Mesenchymal stem cell (in vitro differentiated cells and primary cell): Measurements from ENCODE around the gene CYP3A4.
"Not testable (repeated sequence)": the region's sequence is repeated elsewhere in the genome, so short reads cannot be mapped to it uniquely, and the experiment has no call there.

ENCODE experiments used
- DNase-seq: peaks from one replicate; pipeline ENCODE4 v3.0.0-alpha.2; 2013
- H2AFZ ChIP-seq: one replicate; pipeline ENCODE4 v1.6.1; 2013; ENCODE audit warnings: low read depth, mild to moderate bottlenecking, control low read depth, inconsistent platforms, low read length, moderate library complexity
- H2AK5ac ChIP-seq: 2 replicates; pipeline ENCODE4 v1.6.1; 2013; ENCODE audit warnings: low read length, moderate library complexity, mild to moderate bottlenecking, inconsistent platforms; ENCODE audit not compliant: severe bottlenecking
- H2BK120ac ChIP-seq: one replicate; pipeline ENCODE4 v1.6.1; 2013; ENCODE audit warnings: low read depth, mild to moderate bottlenecking, inconsistent platforms, low read length, moderate library complexity
- H2BK12ac ChIP-seq, 2 experiments: one replicate each; pipeline ENCODE4 v1.6.1; 2013; ENCODE audit warnings: inconsistent platforms in 2 of 2, low read length in 2 of 2, mild to moderate bottlenecking in 2 of 2, moderate library complexity in 2 of 2, control low read depth in 1 of 2
- H2BK15ac ChIP-seq: one replicate; pipeline ENCODE4 v1.6.1; 2013; ENCODE audit warnings: mild to moderate bottlenecking, low read depth, inconsistent platforms; ENCODE audit not compliant: poor library complexity, severe bottlenecking
- H2BK5ac ChIP-seq: 2 replicates; pipeline ENCODE4 v1.6.1; 2013; ENCODE audit warnings: low read depth, mild to moderate bottlenecking, low read length, control low read depth, inconsistent platforms; ENCODE audit not compliant: poor library complexity, severe bottlenecking
- H3K14ac ChIP-seq, 2 experiments: one replicate each; pipeline ENCODE4 v1.6.1; 2013; ENCODE audit warnings: inconsistent platforms in 2 of 2, low read length in 2 of 2, control low read depth in 1 of 2, mild to moderate bottlenecking in 1 of 2, moderate library complexity in 1 of 2
- H3K18ac ChIP-seq, 2 experiments: one replicate each; pipeline ENCODE4 v1.6.1; 2013; ENCODE audit warnings: inconsistent platforms in 2 of 2, low read length in 2 of 2, control low read depth in 1 of 2, low read depth in 1 of 2, mild to moderate bottlenecking in 1 of 2
- H3K23ac ChIP-seq, 2 experiments: one replicate each; pipeline ENCODE4 v1.6.1; 2013; ENCODE audit warnings: inconsistent platforms in 2 of 2, low read length in 2 of 2, mild to moderate bottlenecking in 2 of 2, moderate library complexity in 2 of 2, control low read depth in 1 of 2
- H3K27ac ChIP-seq: 2 replicates; pipeline ENCODE4 v1.5.1; 2013; ENCODE audit warnings: mild to moderate bottlenecking, moderate library complexity, low read length, control low read depth, inconsistent platforms; ENCODE audit not compliant: poor library complexity, severe bottlenecking
- H3K27me3 ChIP-seq, 2 experiments: 2 replicates each; pipeline versions ENCODE4 v1.6.1 to v1.7.0; 2013; ENCODE audit warnings: low read length in 2 of 2, mild to moderate bottlenecking in 2 of 2, moderate library complexity in 2 of 2, control low read depth in 1 of 2, inconsistent platforms in 1 of 2; ENCODE audit not compliant: control insufficient read depth in 1 of 2, insufficient read depth in 1 of 2
- H3K36me3 ChIP-seq, 2 experiments: 2 replicates each; pipeline versions ENCODE4 v1.6.1 to v1.7.0; 2013; ENCODE audit warnings: low read length in 2 of 2, control low read depth in 1 of 2, inconsistent platforms in 1 of 2, low read depth in 1 of 2, mild to moderate bottlenecking in 1 of 2; ENCODE audit not compliant: insufficient read depth in 2 of 2, control insufficient read depth in 1 of 2
- H3K4ac ChIP-seq, 2 experiments: one replicate each; pipeline ENCODE4 v1.6.1; 2013; ENCODE audit warnings: inconsistent platforms in 2 of 2, low read length in 2 of 2, mild to moderate bottlenecking in 2 of 2, moderate library complexity in 2 of 2, control low read depth in 1 of 2, low read depth in 1 of 2
- H3K4me1 ChIP-seq: 2 replicates; pipeline ENCODE4 v1.6.1; 2013; ENCODE audit warnings: low read depth, low read length, control low read depth; ENCODE audit not compliant: control insufficient read depth, insufficient read depth
- H3K4me2 ChIP-seq: 2 replicates; pipeline ENCODE4 v1.6.1; 2013; ENCODE audit warnings: low read length, mild to moderate bottlenecking, inconsistent platforms; ENCODE audit not compliant: poor library complexity, severe bottlenecking
- H3K4me3 ChIP-seq, 2 experiments: 2 replicates each; pipeline versions ENCODE4 v1.5.1 to v1.7.0; 2013; ENCODE audit warnings: low read length in 2 of 2, mild to moderate bottlenecking in 2 of 2, control low read depth in 1 of 2, low read depth in 1 of 2; ENCODE audit not compliant: insufficient read depth in 1 of 2
- H3K79me1 ChIP-seq: replicated peaks from 2 replicates; pipeline ENCODE4 v1.6.1; 2013; ENCODE audit warnings: mild to moderate bottlenecking, control low read depth, low read length, inconsistent platforms; ENCODE audit not compliant: poor library complexity, severe bottlenecking
- H3K9ac ChIP-seq: 2 replicates; pipeline ENCODE4 v1.7.0; 2013; ENCODE audit warnings: mild to moderate bottlenecking, low read length, moderate library complexity
- H3K9me3 ChIP-seq: 2 replicates; pipeline ENCODE4 v1.7.0; 2013; ENCODE audit warnings: mild to moderate bottlenecking, low read length; ENCODE audit not compliant: control insufficient read depth
- H4K8ac ChIP-seq: one replicate; pipeline ENCODE4 v1.6.1; 2013; ENCODE audit warnings: inconsistent platforms, mild to moderate bottlenecking, low read length, moderate library complexity
- H4K91ac ChIP-seq: one replicate; pipeline ENCODE4 v1.6.1; 2013; ENCODE audit warnings: mild to moderate bottlenecking, low read length, inconsistent platforms
- WGBS: methylation state at CpG from one replicate; pipeline ENCODE4 v1.1.7; 2013; ENCODE audit warnings: mixed read lengths; 5-methylcytosine and 5-hydroxymethylcytosine counted together

The CYP3A4 gene

DNA sequence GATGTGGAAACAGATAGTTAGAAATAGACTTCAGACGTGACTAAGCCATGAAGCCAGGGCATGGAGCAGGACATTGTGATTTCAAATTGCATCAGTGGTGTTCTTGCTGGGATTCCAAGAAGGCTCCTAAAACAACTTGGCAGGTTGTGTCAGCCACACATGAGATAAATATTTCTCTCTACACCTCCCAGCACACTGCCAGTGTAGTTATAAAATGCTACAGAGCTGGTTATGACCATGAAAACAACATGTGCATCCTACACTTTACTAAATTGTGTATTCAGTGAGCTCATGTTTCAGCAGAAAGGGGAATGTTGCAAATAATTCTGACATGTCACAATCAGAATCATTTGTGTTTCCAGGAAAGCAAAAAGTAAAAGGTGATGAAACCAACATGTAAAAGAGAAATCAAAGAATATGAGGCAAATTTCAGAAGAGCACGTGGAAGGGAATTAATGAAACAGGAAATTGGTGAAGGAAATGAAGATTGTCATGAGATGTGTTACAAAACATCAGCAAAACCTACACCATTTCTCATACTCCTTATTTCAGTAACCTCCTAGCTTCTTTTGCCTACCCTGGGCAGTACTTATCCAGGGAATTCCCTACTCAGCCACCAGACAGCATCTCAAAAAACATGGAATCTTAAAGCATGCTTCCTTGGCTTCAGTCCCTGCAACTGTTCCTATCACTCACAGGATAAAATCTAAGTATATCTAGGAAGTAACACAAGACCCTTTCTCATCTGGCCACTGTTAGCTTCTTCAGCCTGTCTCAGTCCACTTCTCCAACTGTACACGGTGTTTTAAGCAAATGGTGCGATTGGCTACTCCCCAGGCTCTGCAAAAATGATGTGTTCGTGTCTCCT, 43.2 kb downstream of the CYP3A4 start:
- H3K23ac ChIP-seq, result no peak overlapping the region
- no peak overlapping the region for H4K91ac ChIP-seq
- no peak overlapping the region for H2BK15ac ChIP-seq
- no peaks in the 10 kb centered on the region for H3K79me1 ChIP-seq
- peak overlapping the region; percentile 5 for H3K9ac ChIP-seq
- no peak overlapping the region for H3K18ac ChIP-seq
- no peak overlapping the region for H2AFZ ChIP-seq
- peak; percentile 33 for DNase-seq
- H2AK5ac ChIP-seq, result no peak overlapping the region
- WGBS, result 78% methylated on average over 5 of the region's 5 CpGs
- no peaks in the 10 kb centered on the region for H3K36me3 ChIP-seq
- H3K14ac ChIP-seq, result no peak overlapping the region
- H4K8ac ChIP-seq, result no peak overlapping the region
- no peak overlapping the region for H2BK120ac ChIP-seq
- H3K27ac ChIP-seq, result no peak overlapping the region
- H3K4me2 ChIP-seq, result no peak overlapping the region
- no peak overlapping the region for H3K4ac ChIP-seq
- no peaks in the 10 kb centered on the region for H3K27me3 ChIP-seq
- no peak overlapping the region for H2BK12ac ChIP-seq
- no peak overlapping the region for H2BK5ac ChIP-seq
- H3K4me1 ChIP-seq, result no peaks in the 10 kb centered on the region
- H3K9me3 ChIP-seq, result no peaks in the 10 kb centered on the region
- H3K4me3 ChIP-seq, result no peak overlapping the region

DNA sequence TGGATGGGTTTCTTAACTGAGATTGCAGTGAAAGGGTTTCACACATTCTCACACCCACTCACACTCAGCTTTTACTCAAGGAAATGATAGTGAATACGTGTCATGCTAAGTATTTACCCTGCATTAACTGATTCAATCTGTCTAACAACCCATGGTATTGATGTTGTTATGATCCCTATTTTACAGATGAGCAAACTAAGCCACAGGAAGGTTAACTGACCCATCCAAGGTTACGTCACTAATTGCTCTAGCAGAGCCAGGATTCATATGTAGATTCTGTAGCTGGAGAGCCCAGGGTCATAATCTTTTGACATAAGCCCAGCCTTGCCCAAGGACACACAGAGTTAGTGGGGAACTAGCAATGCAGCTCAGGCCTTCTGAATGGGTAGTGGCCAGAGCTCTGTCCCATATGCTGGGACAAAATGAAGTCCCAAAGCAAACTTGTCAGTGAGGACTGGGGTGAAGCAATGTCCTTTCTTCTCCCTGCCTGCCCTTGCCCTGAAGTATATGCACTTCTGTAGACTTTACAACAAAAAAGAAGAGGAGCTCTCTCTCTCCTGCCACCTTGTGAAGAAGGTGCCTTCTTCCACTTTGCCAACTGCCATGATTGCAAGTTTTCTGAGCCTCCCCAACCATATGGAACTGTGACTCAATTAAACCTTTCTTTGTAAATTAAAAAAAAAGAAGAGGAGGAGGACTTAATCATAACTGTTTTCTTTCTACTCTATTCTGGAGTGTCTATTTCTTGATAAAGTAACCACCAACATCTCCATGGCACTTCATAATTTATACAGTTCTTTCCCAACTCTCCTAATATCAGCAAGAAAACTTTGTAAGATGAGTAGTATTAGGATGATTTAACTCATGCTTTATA, 44.0 kb downstream of the CYP3A4 start:
- Histone ChIP-seq H4K8ac (no peak overlapping the region), H3K27ac (no peak overlapping the region), H2BK15ac (no peak overlapping the region), H3K23ac (no peak overlapping the region), H3K79me1 (no peaks in the 10 kb centered on the region), H3K27me3 (no peaks in the 10 kb centered on the region), H3K36me3 (no peaks in the 10 kb centered on the region), H3K4ac (no peak overlapping the region), H3K18ac (no peak overlapping the region), H3K9me3 (no peaks in the 10 kb centered on the region), H3K9ac (no peak overlapping the region), H3K14ac (no peak overlapping the region), H4K91ac (no peak overlapping the region), H2BK12ac (no peak overlapping the region), H2BK5ac (no peak overlapping the region), H2AK5ac (no peak overlapping the region), H2BK120ac (no peak overlapping the region), H2AFZ (no peak overlapping the region), H3K4me1 (no peaks in the 10 kb centered on the region), H3K4me2 (no peak overlapping the region), H3K4me3 (no peak overlapping the region)
- no peak for DNase-seq
- 85% methylated on average over 1 of the region's 2 CpGs for WGBS

DNA sequence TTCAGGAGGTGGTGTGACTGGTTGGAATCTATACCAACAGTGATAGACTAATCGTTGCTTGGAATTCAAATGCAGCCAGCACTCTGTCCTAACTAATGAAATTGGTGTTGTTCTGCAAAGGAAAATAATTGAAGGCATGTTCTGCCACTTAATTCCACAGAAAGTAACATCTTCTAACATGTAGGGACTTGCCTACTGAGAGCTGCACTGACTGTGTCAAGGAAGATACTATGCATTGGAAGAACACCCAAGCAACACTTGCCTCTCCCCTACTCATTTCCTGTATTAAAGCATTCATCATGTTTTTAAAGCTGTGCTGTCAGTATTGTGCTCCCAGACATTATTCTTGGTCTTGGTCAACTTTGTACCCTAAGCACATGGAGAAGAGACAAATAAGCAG, 46.3 kb downstream of the CYP3A4 start:
- 67% methylated on average over 1 of the region's 1 CpG for WGBS

DNA sequence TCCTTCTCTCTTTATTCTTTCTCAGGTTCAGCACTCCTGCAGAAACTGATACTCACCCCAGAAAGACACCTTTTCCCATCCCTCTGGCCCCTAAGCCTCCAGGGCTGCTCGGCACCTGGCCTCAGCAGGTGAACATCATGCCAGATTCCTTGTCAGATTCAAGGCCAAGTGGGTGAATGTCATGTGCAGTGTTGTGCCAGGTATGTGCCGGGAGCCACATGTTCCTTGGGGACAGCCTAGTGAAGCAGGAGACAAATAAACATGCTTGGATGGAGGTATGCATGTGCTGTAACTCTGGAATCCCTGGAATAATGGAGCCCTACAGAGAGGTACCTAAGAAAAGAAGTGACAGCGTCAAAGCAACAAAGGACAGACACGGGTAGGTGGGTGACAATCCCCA, 47.3 kb downstream of the CYP3A4 start:
- not testable (repeated sequence) for DNase-seq, H4K8ac ChIP-seq, H3K9ac ChIP-seq, H4K91ac ChIP-seq, H2AFZ ChIP-seq, H3K14ac ChIP-seq, H3K23ac ChIP-seq, H3K36me3 ChIP-seq, H2BK5ac ChIP-seq, H3K27ac ChIP-seq, H3K79me1 ChIP-seq, H3K4me3 ChIP-seq, H3K27me3 ChIP-seq, H2AK5ac ChIP-seq, H2BK15ac ChIP-seq, H2BK120ac ChIP-seq, H3K4me2 ChIP-seq, H3K9me3 ChIP-seq, H3K4ac ChIP-seq, H3K4me1 ChIP-seq, H3K18ac ChIP-seq
- peak overlapping the region; percentile 39 to 69 for H2BK12ac ChIP-seq
- 85% methylated on average over 4 of the region's 4 CpGs for WGBS

More for the DNA sequence above, 46.3 kb downstream of the CYP3A4 start:
- Histone ChIP-seq H2AFZ (no peak overlapping the region), H2BK12ac (no peak overlapping the region), H3K18ac (no peak overlapping the region), H4K8ac (no peak overlapping the region), H4K91ac (no peak overlapping the region), H3K23ac (no peak overlapping the region), H2BK15ac (no peak overlapping the region), H3K36me3 (no peaks in the 10 kb centered on the region), H3K4me2 (no peak overlapping the region), H3K79me1 (no peaks in the 10 kb centered on the region), H3K4me3 (no peak overlapping the region), H3K4me1 (no peaks in the 10 kb centered on the region), H2AK5ac (no peak overlapping the region), H3K27me3 (no peaks in the 10 kb centered on the region), H3K4ac (no peak overlapping the region), H2BK120ac (no peak overlapping the region), H3K14ac (no peak overlapping the region), H3K27ac (no peak overlapping the region), H3K9ac (no peak overlapping the region), H2BK5ac (no peak overlapping the region), H3K9me3 (no peaks in the 10 kb centered on the region)
- DNase-seq, result peak; percentile 11
